GM23338 (cell line): ENCODE measurements around the gene ZMYM4. TPM values are rescaled to one million over a fixed set of nuclear protein-coding genes. Genes with fewer than 3 reads are reported as not detected.

Experiments
- ATAC-seq: fragments of 200-7000 bp; cut with Tn5 transposase; 3 replicates; pipeline ENCODE4 v1.9.1; 2020
- DNase-seq: peaks from one replicate; pipeline ENCODE4 v3.0.0-alpha.2; 2015; ENCODE audit warnings: low spot score
- H2AFZ ChIP-seq: fragments of 200-600 bp; sonication (generic); 2 replicates; pipeline ENCODE4 v1.8.0; 2016; ENCODE audit warnings: antibody characterized with exemption, mild to moderate bottlenecking, moderate library complexity
- H3F3A ChIP-seq: fragments of 200-600 bp; sonication (generic); replicated peaks from 2 replicates; pipeline ENCODE4 v1.8.0; 2017; ENCODE audit warnings: antibody characterized with exemption, mixed run types, low read depth
- H3K27ac ChIP-seq: fragments of 200-600 bp; sonication (generic); 2 replicates; pipeline ENCODE4 v1.6.1; 2016; ENCODE audit warnings: low read depth
- H3K27me3 ChIP-seq: fragments of 200-600 bp; sonication (generic); 2 replicates; pipeline ENCODE4 v1.8.0; 2016; ENCODE audit warnings: mild to moderate bottlenecking, mixed run types, moderate library complexity; ENCODE audit not compliant: insufficient read depth
- H3K36me3 ChIP-seq: fragments of 200-600 bp; sonication (generic); 2 replicates; pipeline ENCODE4 v1.8.0; 2016; ENCODE audit warnings: mild to moderate bottlenecking; ENCODE audit not compliant: insufficient read depth
- H3K4me1 ChIP-seq: fragments of 200-600 bp; sonication (generic); 2 replicates; pipeline ENCODE4 v1.8.0; 2016; ENCODE audit warnings: mild to moderate bottlenecking, moderate library complexity; ENCODE audit not compliant: insufficient read depth
- H3K4me2 ChIP-seq: fragments of 200-600 bp; sonication (generic); 2 replicates; pipeline ENCODE4 v1.7.1; 2017; ENCODE audit warnings: mixed run types
- H3K4me3 ChIP-seq: fragments of 200-600 bp; sonication (generic); 2 replicates; pipeline ENCODE4 v1.6.1; 2016; ENCODE audit warnings: mixed run types
- H3K79me2 ChIP-seq: fragments of 200-600 bp; sonication (generic); replicated peaks from 2 replicates; pipeline ENCODE4 v1.8.0; 2017; ENCODE audit warnings: mild to moderate bottlenecking; ENCODE audit not compliant: insufficient read depth
- H3K9me2 ChIP-seq: fragments of 200-600 bp; sonication (generic); 2 replicates; pipeline ENCODE4 v1.8.0; 2017; ENCODE audit not compliant: insufficient read depth
- H4K20me1 ChIP-seq: fragments of 200-600 bp; sonication (generic); replicated peaks from 2 replicates; pipeline ENCODE4 v1.8.0; 2017; ENCODE audit warnings: mild to moderate bottlenecking; ENCODE audit not compliant: insufficient read depth
- H3K27ac Mint-ChIP-seq: 2 replicates; pipeline ENCODE4 v1.8.0; 2020; ENCODE audit warnings: inconsistent platforms, mild to moderate bottlenecking, moderate library complexity, mixed read lengths
- H3K27me3 Mint-ChIP-seq: 3 replicates; pipeline ENCODE4 v1.8.0; 2022; ENCODE audit warnings: low read depth, mild to moderate bottlenecking, moderate library complexity, mixed read lengths, inconsistent platforms; ENCODE audit not compliant: insufficient read depth, poor library complexity
- H3K36me3 Mint-ChIP-seq: 3 replicates; pipeline ENCODE4 v1.8.0; 2021; ENCODE audit warnings: low read depth, mild to moderate bottlenecking, inconsistent platforms, moderate library complexity, mixed read lengths
- H3K4me1 Mint-ChIP-seq: 3 replicates; pipeline ENCODE4 v1.8.0; 2020; ENCODE audit warnings: mild to moderate bottlenecking, inconsistent platforms, mixed read lengths
- H3K4me3 Mint-ChIP-seq: 3 replicates; pipeline ENCODE4 v1.8.0; 2021; ENCODE audit warnings: moderate library complexity, mild to moderate bottlenecking, inconsistent platforms, mixed read lengths
- H3K9me3 Mint-ChIP-seq: 3 replicates; pipeline ENCODE4 v1.8.0; 2020; ENCODE audit warnings: moderate library complexity, mild to moderate bottlenecking, inconsistent platforms, mixed read lengths
- CREB1 ChIP-seq: fragments of 250-450 bp; sonication (Bioruptor Pico); IDR thresholded peaks from 2 replicates; pipeline ENCODE4 v1.5.0; 2020; ENCODE audit warnings: low read depth, mild to moderate bottlenecking, moderate library complexity
- CTCF ChIP-seq, 2 experiments: fragments of 200-600 bp in 1 of 2; sonication (generic) in 1 of 2; conservative IDR thresholded peaks; 2 replicates each; pipeline versions ENCODE4 v1.5.1 to v1.6.1; 2016 to 2017; ENCODE audit warnings: antibody characterized with exemption in 2 of 2, low read depth in 2 of 2, mild to moderate bottlenecking in 2 of 2, moderate library complexity in 1 of 2
- EZH2 ChIP-seq: fragments of 200-600 bp; sonication (generic); IDR thresholded peaks from one replicate; pipeline ENCODE4 v1.8.0; 2017; ENCODE audit warnings: antibody characterized with exemption, mild to moderate bottlenecking, low read depth; ENCODE audit not compliant: unreplicated experiment
- JUNB ChIP-seq: IDR thresholded peaks from one replicate; pipeline ENCODE4 v1.6.1; 2016; ENCODE audit warnings: antibody characterized with exemption; ENCODE audit not compliant: unreplicated experiment
- STAT1 ChIP-seq: IDR thresholded peaks from one replicate; pipeline ENCODE4 v1.6.1; 2016; ENCODE audit warnings: antibody characterized with exemption; ENCODE audit not compliant: unreplicated experiment
- ZNF114 ChIP-seq: fragments of 250-450 bp; sonication (Bioruptor Pico); IDR thresholded peaks from 2 replicates; pipeline ENCODE4 v1.5.0; 2020; ENCODE audit warnings: mild to moderate bottlenecking, moderate library complexity
- ZNF462 ChIP-seq: fragments of 250-450 bp; sonication (Bioruptor Pico); IDR thresholded peaks from 2 replicates; pipeline ENCODE4 v1.5.0; 2020; ENCODE audit warnings: mild to moderate bottlenecking, moderate library complexity
- polyA plus RNA-seq: library from polyadenylated mRNA; unstranded; fragments of >200 nt; fragmentation: Nextera tagmentation; extraction: Ambion mirVana; gene quantifications from 2 replicates; pipeline ENCODE4 v1.2.1, GENCODE V29; 2016
- total RNA-seq: library from RNA; depleted of rRNA; stranded (reverse); fragments of >200 nt; shearing (Covaris generic); gene quantifications from 2 replicates; pipeline ENCODE4 v1.2.3, GENCODE V29; 2014
- TF ChIP-seq, protein P1 (sequence below): IDR thresholded peaks from one replicate; pipeline ENCODE4 v1.6.1; 2018; ENCODE audit warnings: antibody characterized with exemption; ENCODE audit not compliant: unreplicated experiment

Gene ZMYM4
- total and polyA plus RNA-seq, 2 experiments from 2014 or later = 65.4 to 68.5 TPM

DNA sequence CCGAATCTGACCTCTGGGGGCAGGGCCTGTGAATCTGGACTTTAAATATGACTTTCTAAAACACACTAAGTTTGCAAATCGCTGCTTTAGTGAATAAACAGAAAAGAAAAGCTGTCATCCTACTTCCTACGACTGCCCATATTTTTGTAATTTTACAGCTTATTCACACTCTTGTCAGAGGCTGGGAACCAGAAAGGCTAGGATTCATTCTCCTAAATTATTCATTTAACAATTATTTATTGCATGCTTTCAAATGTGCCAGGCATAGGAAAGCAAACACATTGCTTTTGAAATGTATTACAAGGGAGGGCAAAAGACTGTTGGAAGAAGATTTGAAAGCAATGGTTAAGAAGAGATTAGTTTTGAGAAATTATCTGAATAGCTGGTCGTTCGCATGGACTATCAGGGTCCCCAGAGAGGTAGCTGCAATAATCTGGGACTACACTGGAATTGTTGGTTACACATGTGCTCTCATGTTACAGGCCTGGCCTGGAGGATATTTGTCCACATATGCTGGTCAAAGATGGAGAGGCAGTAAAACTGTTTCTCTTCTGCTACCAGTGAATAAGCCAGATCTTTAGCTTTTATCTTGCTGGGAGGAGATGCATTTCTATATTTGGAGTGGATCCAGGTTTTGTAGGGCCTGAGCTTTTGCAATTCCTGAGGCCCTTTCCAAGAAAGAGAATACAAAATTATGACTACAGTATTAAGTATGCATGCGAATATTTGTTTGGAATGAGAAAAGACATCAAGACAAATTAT, 46.0 kb upstream of the ZMYM4 start:
- DNase-seq = no peak
- no peaks in the 10 kb centered on the region for H3K9me2 ChIP-seq
- no peaks in the 10 kb centered on the region for H3K27me3 ChIP-seq
- no peaks in the 10 kb centered on the region for H3K9me3 Mint-ChIP-seq
- H3K27me3 Mint-ChIP-seq = peaks cover 7% of the 10 kb centered on the region
- peak overlapping the region; percentile 45 for H3K4me2 ChIP-seq
- ATAC-seq = no peak
- H3K4me1 ChIP-seq = peaks cover 25% of the 10 kb centered on the region
- no peaks in the 10 kb centered on the region for H4K20me1 ChIP-seq
- TF ChIP-seq JUNB (no peak), EZH2 (no peak), CREB1 (CRISPR knock-in tag) (no peak)
- H3K79me2 ChIP-seq = no peaks in the 10 kb centered on the region
- H3F3A ChIP-seq = no peaks in the 10 kb centered on the region; the same call in 1 of the 2 replicates
- peaks cover 28% of the 10 kb centered on the region for H3K4me1 Mint-ChIP-seq
- H3K36me3 Mint-ChIP-seq = no peaks in the 10 kb centered on the region
- peak overlapping the region; percentile 78 for H2AFZ ChIP-seq
- no peaks in the 10 kb centered on the region for H3K36me3 ChIP-seq
- no peak overlapping the region for H3K4me3 ChIP-seq
- no peak overlapping the region for H3K4me3 Mint-ChIP-seq
- H3K27ac Mint-ChIP-seq = 0 out of 2 replicates have a peak overlapping the region, but pooled peaks have one; percentile 5
- H3K27ac ChIP-seq = peak overlapping the region; percentile 50

DNA sequence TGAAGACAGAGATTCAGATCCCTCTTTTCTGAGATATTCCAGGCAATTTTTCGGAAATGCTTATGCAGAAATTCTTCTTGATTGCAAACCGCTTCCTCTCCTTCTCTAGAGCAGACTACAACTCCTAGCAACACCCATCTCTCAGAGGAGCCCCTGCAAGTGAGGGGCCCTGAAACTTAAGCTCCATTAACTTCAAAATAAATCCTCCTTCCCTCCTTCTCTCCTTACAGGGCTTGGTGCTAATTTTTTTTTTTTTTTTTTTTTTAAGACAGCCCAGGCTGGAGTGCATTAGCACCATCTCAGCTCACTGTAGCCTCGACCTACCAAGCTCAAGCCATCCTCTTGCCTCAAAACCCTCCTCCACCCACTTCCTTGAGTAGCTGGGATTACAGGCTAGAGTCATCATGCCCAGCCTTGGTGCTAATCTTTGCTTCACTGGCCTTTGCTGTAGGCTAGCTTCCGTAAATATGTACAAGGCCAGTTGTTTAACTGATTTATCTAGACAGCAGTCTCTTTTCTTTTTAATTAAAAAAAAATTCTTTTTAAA, 45.4 kb upstream of the ZMYM4 start:
- Mint-ChIP-seq H3K36me3 (no peaks in the 10 kb centered on the region), H3K4me3 (no peak overlapping the region), H3K4me1 (peaks cover 28% of the 10 kb centered on the region), H3K9me3 (no peaks in the 10 kb centered on the region), H3K27ac (peak overlapping the region; percentile 38; the same call in 1 of the 2 replicates), H3K27me3 (peaks cover 7% of the 10 kb centered on the region)
- no peaks in the 10 kb centered on the region for H3K9me2 ChIP-seq
- H3K27ac ChIP-seq = peak overlapping the region; percentile 50; the same call in 1 of the 2 replicates
- peak overlapping the region; percentile 78 for H2AFZ ChIP-seq
- peaks cover 25% of the 10 kb centered on the region for H3K4me1 ChIP-seq
- H3K36me3 ChIP-seq = no peaks in the 10 kb centered on the region
- ATAC-seq (peak; percentile 45; the same call in 2 of the 3 replicates), DNase-seq (no peak)
- no peaks in the 10 kb centered on the region for H4K20me1 ChIP-seq
- H3K79me2 ChIP-seq = no peaks in the 10 kb centered on the region
- no peaks in the 10 kb centered on the region for H3K27me3 ChIP-seq
- H3K4me2 ChIP-seq = peak overlapping the region; percentile 45; the same call in 1 of the 2 replicates
- H3F3A ChIP-seq = no peaks in the 10 kb centered on the region; the same call in 1 of the 2 replicates
- H3K4me3 ChIP-seq = no peak overlapping the region
- TF ChIP-seq ZNF114 (no peak), CTCF (conservative IDR thresholded peaks at IDR 0.05; ENCODE audit: low read depth in 2 of 2) (no peak), ZNF462 (CRISPR knock-in tag) (no peak), STAT1 (no peak), JUNB (no peak), CREB1 (CRISPR knock-in tag) (no peak), EZH2 (no peak)
- TF ChIP-seq, protein P1, sequence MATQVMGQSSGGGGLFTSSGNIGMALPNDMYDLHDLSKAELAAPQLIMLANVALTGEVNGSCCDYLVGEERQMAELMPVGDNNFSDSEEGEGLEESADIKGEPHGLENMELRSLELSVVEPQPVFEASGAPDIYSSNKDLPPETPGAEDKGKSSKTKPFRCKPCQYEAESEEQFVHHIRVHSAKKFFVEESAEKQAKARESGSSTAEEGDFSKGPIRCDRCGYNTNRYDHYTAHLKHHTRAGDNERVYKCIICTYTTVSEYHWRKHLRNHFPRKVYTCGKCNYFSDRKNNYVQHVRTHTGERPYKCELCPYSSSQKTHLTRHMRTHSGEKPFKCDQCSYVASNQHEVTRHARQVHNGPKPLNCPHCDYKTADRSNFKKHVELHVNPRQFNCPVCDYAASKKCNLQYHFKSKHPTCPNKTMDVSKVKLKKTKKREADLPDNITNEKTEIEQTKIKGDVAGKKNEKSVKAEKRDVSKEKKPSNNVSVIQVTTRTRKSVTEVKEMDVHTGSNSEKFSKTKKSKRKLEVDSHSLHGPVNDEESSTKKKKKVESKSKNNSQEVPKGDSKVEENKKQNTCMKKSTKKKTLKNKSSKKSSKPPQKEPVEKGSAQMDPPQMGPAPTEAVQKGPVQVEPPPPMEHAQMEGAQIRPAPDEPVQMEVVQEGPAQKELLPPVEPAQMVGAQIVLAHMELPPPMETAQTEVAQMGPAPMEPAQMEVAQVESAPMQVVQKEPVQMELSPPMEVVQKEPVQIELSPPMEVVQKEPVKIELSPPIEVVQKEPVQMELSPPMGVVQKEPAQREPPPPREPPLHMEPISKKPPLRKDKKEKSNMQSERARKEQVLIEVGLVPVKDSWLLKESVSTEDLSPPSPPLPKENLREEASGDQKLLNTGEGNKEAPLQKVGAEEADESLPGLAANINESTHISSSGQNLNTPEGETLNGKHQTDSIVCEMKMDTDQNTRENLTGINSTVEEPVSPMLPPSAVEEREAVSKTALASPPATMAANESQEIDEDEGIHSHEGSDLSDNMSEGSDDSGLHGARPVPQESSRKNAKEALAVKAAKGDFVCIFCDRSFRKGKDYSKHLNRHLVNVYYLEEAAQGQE = no peak
